HEK293 (cell line): ENCODE results near the gene SLC19A1.

Source experiments
- CTCF ChIP-seq: fragments of 450-650 bp; formaldehyde crosslinking; IDR thresholded peaks from 2 replicates; pipeline ENCODE4 v1.5.1; 2016; ENCODE audit warnings: missing biosample characterization, missing genetic modification characterization
- GFI1B ChIP-seq: fragments of 450-650 bp; formaldehyde crosslinking; IDR thresholded peaks from 2 replicates; pipeline ENCODE4 v1.5.1; 2016; ENCODE audit warnings: missing biosample characterization, missing genetic modification characterization
- SP2 ChIP-seq: fragments of 450-650 bp; formaldehyde crosslinking; IDR thresholded peaks from 2 replicates; pipeline ENCODE4 v1.5.1; 2016; ENCODE audit warnings: missing biosample characterization, missing genetic modification characterization
- YY1 ChIP-seq: fragments of 450-650 bp; formaldehyde crosslinking; IDR thresholded peaks from 2 replicates; pipeline ENCODE4 v1.5.1; 2018; ENCODE audit warnings: missing biosample characterization, missing genetic modification characterization
- YY2 ChIP-seq: fragments of 450-650 bp; formaldehyde crosslinking; IDR thresholded peaks from 2 replicates; pipeline ENCODE4 v1.5.1; 2016; ENCODE audit warnings: missing biosample characterization, missing genetic modification characterization
- ZBTB10 ChIP-seq: fragments of 450-650 bp; formaldehyde crosslinking; IDR thresholded peaks from 2 replicates; pipeline ENCODE4 v1.5.1; 2016; ENCODE audit warnings: missing biosample characterization, missing genetic modification characterization
- ZBTB21 ChIP-seq: fragments of 450-650 bp; formaldehyde crosslinking; IDR thresholded peaks from 2 replicates; pipeline ENCODE4 v1.5.1; 2017; ENCODE audit warnings: missing biosample characterization, missing genetic modification characterization
- ZBTB49 ChIP-seq: fragments of 450-650 bp; formaldehyde crosslinking; IDR thresholded peaks from 2 replicates; pipeline ENCODE4 v1.5.1; 2016; ENCODE audit warnings: missing biosample characterization, missing genetic modification characterization, low read depth
- ZNF157 ChIP-seq: fragments of 450-650 bp; formaldehyde crosslinking; IDR thresholded peaks from 2 replicates; pipeline ENCODE4 v1.5.1; 2016; ENCODE audit warnings: missing biosample characterization, missing genetic modification characterization
- ZNF223 ChIP-seq: fragments of 450-650 bp; formaldehyde crosslinking; IDR thresholded peaks from 2 replicates; pipeline ENCODE4 v1.5.1; 2016; ENCODE audit warnings: missing biosample characterization, missing genetic modification characterization
- ZNF704 ChIP-seq: fragments of 450-650 bp; formaldehyde crosslinking; IDR thresholded peaks from 2 replicates; pipeline ENCODE4 v1.5.1; 2016; ENCODE audit warnings: missing biosample characterization, missing genetic modification characterization
- ZNF777 ChIP-seq: fragments of 450-650 bp; formaldehyde crosslinking; IDR thresholded peaks from 2 replicates; pipeline ENCODE4 v1.5.1; 2017; ENCODE audit warnings: missing biosample characterization, missing genetic modification characterization, borderline replicate concordance
- ZSCAN18 ChIP-seq: fragments of 450-650 bp; formaldehyde crosslinking; IDR thresholded peaks from 2 replicates; pipeline ENCODE4 v1.5.1; 2016; ENCODE audit warnings: missing biosample characterization, missing genetic modification characterization

GRCh38 chr21:45552696-45553391 is 10.6 kb upstream of the SLC19A1 start:
- TF ChIP-seq CTCF (tag by site-specific recombination) = no peak
- TF ChIP-seq GFI1B (tag by site-specific recombination) = no peak
- no peak for TF ChIP-seq YY2 (tag by site-specific recombination)
- no peak for TF ChIP-seq YY1 (tag by site-specific recombination)
- TF ChIP-seq ZNF704 (tag by site-specific recombination) = no peak
- TF ChIP-seq ZBTB10 = no peak
- TF ChIP-seq ZNF777 (tag by site-specific recombination) = no peak
- no peak for TF ChIP-seq SP2 (tag by site-specific recombination)
- TF ChIP-seq ZNF157 (tag by site-specific recombination) = no peak
- TF ChIP-seq ZNF223 (tag by site-specific recombination) = no peak
- TF ChIP-seq ZSCAN18 (tag by site-specific recombination) = no peak
- no peak for TF ChIP-seq ZBTB21 (tag by site-specific recombination)
- no peak for TF ChIP-seq ZBTB49 (tag by site-specific recombination)
